Testis (tissue), 3 donors: Measurements from ENCODE around the gene GBF1. TPM values are rescaled to one million over a fixed set of nuclear protein-coding genes. Genes with fewer than 3 reads are reported as not detected.

ENCODE experiments used
- DNase-seq: peaks from one replicate; pipeline ENCODE4 v3.0.0-alpha.2; 2019
- H3K27ac ChIP-seq, 2 donors: fragments of 200-600 bp; sonication (generic); one replicate each; pipeline ENCODE4 v1.5.1; 2019
- H3K27me3 ChIP-seq: fragments of 200-600 bp; sonication (generic); one replicate; pipeline ENCODE4 v1.5.1; 2019
- H3K36me3 ChIP-seq: fragments of 200-600 bp; sonication (generic); one replicate; pipeline ENCODE4 v1.5.1; 2017; ENCODE audit warnings: low read depth; ENCODE audit errors: missing control alignments
- H3K4me1 ChIP-seq: fragments of 200-600 bp; sonication (generic); one replicate; pipeline ENCODE4 v1.5.1; 2019
- H3K4me3 ChIP-seq, 2 donors: fragments of 200-600 bp; sonication (generic); one replicate each; pipeline ENCODE4 v1.5.1; 2017 to 2019
- H3K9me3 ChIP-seq: fragments of 200-600 bp; sonication (generic); one replicate; pipeline ENCODE4 v1.5.1; 2017
- CTCF ChIP-seq, 3 experiments: fragments of 450-650 bp in 2 of 3; fragments of 200-600 bp in 1 of 3; sonication (generic) in 1 of 3; IDR thresholded peaks; one replicate each; pipeline ENCODE4 v1.5.1; 2016 to 2019; ENCODE audit warnings: antibody characterized with exemption in 3 of 3, mild to moderate bottlenecking in 2 of 3, moderate library complexity in 1 of 3
- POLR2A ChIP-seq: fragments of 450-650 bp; IDR thresholded peaks from one replicate; pipeline ENCODE4 v1.6.1; 2017; ENCODE audit warnings: antibody characterized with exemption, mild to moderate bottlenecking, moderate library complexity
- WGBS, 2 donors: methylation state at CpG; one replicate each; pipeline ENCODE4 v1.1.5; 2018; 5-methylcytosine and 5-hydroxymethylcytosine counted together
- intact Hi-C: fragments of 100-400 bp; cut with DNase I; formaldehyde crosslinking; loops from one replicate; pipeline ENCODE4 v1.15.1; 2023; ENCODE audit warnings: low total_unique reads
- polyA plus RNA-seq: library from polyadenylated mRNA; stranded (reverse); fragments of 350-450 nt; fragmentation: Illumina TruSeq; extraction: RNeasy Lipid Tissue Mini Kit (QIAGEN cat#74804); gene quantifications from one replicate; pipeline ENCODE4 v1.2.3, GENCODE V29; 2014; ENCODE audit warnings: low read depth, low replicate concordance; ENCODE audit not compliant: insufficient read depth
- total RNA-seq, 2 donors: library from RNA; depleted of rRNA; stranded (reverse); fragments of >200 nt; gene quantifications; one replicate each; pipeline ENCODE4 v1.2.3, GENCODE V29; 2016

The GBF1 gene
- total and polyA plus RNA-seq, 3 donors from 2014 or later, result 58.2 to 76.4 (median 72.1) TPM

GRCh38 chr10:102326031-102326430 is 80.7 kb downstream of the GBF1 start:
- DNase-seq, result no peak
- Histone ChIP-seq H3K27ac (no peak overlapping the region), H3K4me3 (no peak overlapping the region), H3K27me3 (no peaks in the 10 kb centered on the region), H3K9me3 (no peaks in the 10 kb centered on the region), H3K4me1 (peaks cover 11% of the 10 kb centered on the region), H3K36me3 (no peaks in the 10 kb centered on the region)
- 95 to 96% methylated on average over 4 of the region's 4 CpGs for WGBS, 2 donors
- TF ChIP-seq POLR2A, result no peak
- no peak for TF ChIP-seq CTCF (IDR thresholded peaks at IDR 0.05)
- intact Hi-C loops, result no loop called here

GRCh38 chr10:102327002-102327401 is 81.7 kb downstream of the GBF1 start:
- no peak for TF ChIP-seq CTCF (IDR thresholded peaks at IDR 0.05)
- no peak for TF ChIP-seq POLR2A
- intact Hi-C loops, result no loop called here
- no peak for DNase-seq
- no peak overlapping the region for H3K4me3 ChIP-seq
- no peak overlapping the region for H3K27ac ChIP-seq
- 80 to 81% methylated on average over 5 of the region's 5 CpGs for WGBS, 2 donors
- H3K27me3 ChIP-seq, result no peaks in the 10 kb centered on the region
- H3K4me1 ChIP-seq, result peaks cover 11% of the 10 kb centered on the region
- H3K9me3 ChIP-seq, result no peaks in the 10 kb centered on the region
- no peaks in the 10 kb centered on the region for H3K36me3 ChIP-seq

GRCh38 chr10:102327641-102328040 is 82.3 kb downstream of the GBF1 start:
- Histone ChIP-seq H3K27ac (no peak overlapping the region), H3K27me3 (no peaks in the 10 kb centered on the region), H3K9me3 (no peaks in the 10 kb centered on the region), H3K36me3 (no peaks in the 10 kb centered on the region), H3K4me1 (peaks cover 11% of the 10 kb centered on the region), H3K4me3 (no peak overlapping the region)
- intact Hi-C loops, result no loop called here
- no peak for DNase-seq
- WGBS, 2 donors, result 70 to 88% methylated on average over 2 of the region's 2 CpGs
- TF ChIP-seq CTCF (IDR thresholded peaks at IDR 0.05) (no peak), POLR2A (no peak)

GRCh38 chr10:102332772-102333171 is 87.4 kb downstream of the GBF1 start:
- TF ChIP-seq CTCF (IDR thresholded peaks at IDR 0.05), result no peak
- no peak for TF ChIP-seq POLR2A
- no peak overlapping the region for H3K27ac ChIP-seq
- no peak overlapping the region for H3K4me3 ChIP-seq
- intact Hi-C loops, result no loop called here
- H3K4me1 ChIP-seq, result peaks cover 11% of the 10 kb centered on the region
- no peaks in the 10 kb centered on the region for H3K9me3 ChIP-seq
- H3K27me3 ChIP-seq, result no peaks in the 10 kb centered on the region
- no peaks in the 10 kb centered on the region for H3K36me3 ChIP-seq
- DNase-seq, result no peak

DNA sequence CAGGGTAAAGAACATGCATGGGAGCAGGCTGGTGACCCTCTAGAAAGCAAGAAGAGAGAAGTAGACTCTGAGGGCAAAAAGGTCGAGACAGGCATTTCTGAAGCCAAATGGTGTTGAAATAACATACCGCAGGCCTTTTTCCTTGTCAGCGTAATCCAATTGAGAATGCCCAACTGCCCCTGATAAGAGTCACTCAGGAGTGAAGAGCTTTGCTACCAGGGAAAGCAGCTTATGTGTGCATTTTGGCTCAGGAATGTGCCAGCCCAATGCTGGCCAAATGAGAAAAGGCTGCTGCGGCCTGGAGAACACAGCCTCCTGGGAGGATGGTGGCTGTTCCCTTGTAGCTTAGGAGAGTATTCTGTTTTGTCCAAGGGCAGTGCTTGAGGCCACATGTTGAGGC is 88.8 kb downstream of the GBF1 start:
- no peak overlapping the region for H3K27ac ChIP-seq
- 67 to 77% methylated on average over 4 of the region's 4 CpGs for WGBS, 2 donors
- intact Hi-C loops, result no loop called here
- H3K9me3 ChIP-seq, result no peaks in the 10 kb centered on the region
- no peak for DNase-seq
- TF ChIP-seq POLR2A (no peak), CTCF (IDR thresholded peaks at IDR 0.05) (no peak)
- H3K27me3 ChIP-seq, result no peaks in the 10 kb centered on the region
- H3K4me3 ChIP-seq, result no peak overlapping the region
- no peaks in the 10 kb centered on the region for H3K36me3 ChIP-seq
- no peaks in the 10 kb centered on the region for H3K4me1 ChIP-seq
